Glomerular endothelial cell (primary cell): ENCODE measurements around the gene PUM1. TPM values are rescaled to one million over a fixed set of nuclear protein-coding genes. Genes with fewer than 3 reads are reported as not detected.

Source experiments
- DNase-seq: peaks from one replicate; pipeline ENCODE4 v3.0.0-alpha.2; 2011; ENCODE audit warnings: low read depth, low spot score; ENCODE audit errors: extremely low read depth
- total RNA-seq: library from RNA; depleted of rRNA; stranded (reverse); fragments of >200 nt; gene quantifications from 2 replicates; pipeline ENCODE4 v1.2.3, GENCODE V29; 2015

Gene PUM1
- total RNA-seq, 1 donor from 2014 or later, result 74.7 TPM

GRCh38 chr1:31031330-31032143 lies 34.0 kb downstream of the PUM1 start:
- DNase-seq, result no peak

GRCh38 chr1:31029026-31029425 lies 36.5 kb downstream of the PUM1 start:
- no peak for DNase-seq

- no peak for DNase-seq
Observed at GRCh38 chr1:31027693-31028526, 37.6 kb downstream of the PUM1 start.

GRCh38 chr1:31022259-31022658 lies 43.3 kb downstream of the PUM1 start:
- no peak for DNase-seq

- DNase-seq, result no peak
Observed at GRCh38 chr1:31020007-31020790, 45.3 kb downstream of the PUM1 start.

GRCh38 chr1:31019401-31019800 lies 46.1 kb downstream of the PUM1 start:
- no peak for DNase-seq

GRCh38 chr1:31016868-31017267 lies 48.6 kb downstream of the PUM1 start:
- DNase-seq, result no peak

GRCh38 chr1:31013187-31013864 lies 52.2 kb downstream of the PUM1 start:
- DNase-seq, result no peak

GRCh38 chr1:31012210-31012924 lies 53.1 kb downstream of the PUM1 start:
- DNase-seq, result no peak

GRCh38 chr1:31011719-31012118 lies 53.8 kb downstream of the PUM1 start:
- DNase-seq, result no peak

- no peak for DNase-seq
Observed at GRCh38 chr1:31010086-31010989, 55.2 kb downstream of the PUM1 start.

GRCh38 chr1:31007462-31007991 lies 58.0 kb downstream of the PUM1 start:
- DNase-seq, result peak; percentile 25

- no peak for DNase-seq
Observed at GRCh38 chr1:31006747-31007146, 58.8 kb downstream of the PUM1 start.

- DNase-seq, result no peak
Observed at GRCh38 chr1:31005617-31006166, 59.8 kb downstream of the PUM1 start.

- no peak for DNase-seq
Observed at GRCh38 chr1:31005198-31005597, 60.3 kb downstream of the PUM1 start.

- DNase-seq, result no peak
Observed at GRCh38 chr1:31004231-31004621, 61.3 kb downstream of the PUM1 start.

- DNase-seq, result no peak
Observed at GRCh38 chr1:31003613-31004230, 61.8 kb downstream of the PUM1 start.

- no peak for DNase-seq
Observed at GRCh38 chr1:31000301-31000700, 65.2 kb downstream of the PUM1 start.
